Renal cortical epithelial cell (primary cell): Measurements from ENCODE around the gene SNX11. TPM values are rescaled to one million over a fixed set of nuclear protein-coding genes. Genes with fewer than 3 reads are reported as not detected.
"Not testable (repeated sequence)": the region's sequence is repeated elsewhere in the genome, so short reads cannot be mapped to it uniquely, and the experiment has no call there.

Source experiments
- DNase-seq: peaks from one replicate; pipeline ENCODE4 v3.0.0-alpha.2; 2011; ENCODE audit warnings: low read depth
- total RNA-seq: library from RNA; depleted of rRNA; stranded (reverse); fragments of >200 nt; gene quantifications from 2 replicates; pipeline ENCODE4 v1.2.3, GENCODE V29; 2014

SNX11 gene, protein sequence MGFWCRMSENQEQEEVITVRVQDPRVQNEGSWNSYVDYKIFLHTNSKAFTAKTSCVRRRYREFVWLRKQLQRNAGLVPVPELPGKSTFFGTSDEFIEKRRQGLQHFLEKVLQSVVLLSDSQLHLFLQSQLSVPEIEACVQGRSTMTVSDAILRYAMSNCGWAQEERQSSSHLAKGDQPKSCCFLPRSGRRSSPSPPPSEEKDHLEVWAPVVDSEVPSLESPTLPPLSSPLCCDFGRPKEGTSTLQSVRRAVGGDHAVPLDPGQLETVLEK
- total RNA-seq, result 16.1 and 25.0 TPM in 2 replicates

DNA sequence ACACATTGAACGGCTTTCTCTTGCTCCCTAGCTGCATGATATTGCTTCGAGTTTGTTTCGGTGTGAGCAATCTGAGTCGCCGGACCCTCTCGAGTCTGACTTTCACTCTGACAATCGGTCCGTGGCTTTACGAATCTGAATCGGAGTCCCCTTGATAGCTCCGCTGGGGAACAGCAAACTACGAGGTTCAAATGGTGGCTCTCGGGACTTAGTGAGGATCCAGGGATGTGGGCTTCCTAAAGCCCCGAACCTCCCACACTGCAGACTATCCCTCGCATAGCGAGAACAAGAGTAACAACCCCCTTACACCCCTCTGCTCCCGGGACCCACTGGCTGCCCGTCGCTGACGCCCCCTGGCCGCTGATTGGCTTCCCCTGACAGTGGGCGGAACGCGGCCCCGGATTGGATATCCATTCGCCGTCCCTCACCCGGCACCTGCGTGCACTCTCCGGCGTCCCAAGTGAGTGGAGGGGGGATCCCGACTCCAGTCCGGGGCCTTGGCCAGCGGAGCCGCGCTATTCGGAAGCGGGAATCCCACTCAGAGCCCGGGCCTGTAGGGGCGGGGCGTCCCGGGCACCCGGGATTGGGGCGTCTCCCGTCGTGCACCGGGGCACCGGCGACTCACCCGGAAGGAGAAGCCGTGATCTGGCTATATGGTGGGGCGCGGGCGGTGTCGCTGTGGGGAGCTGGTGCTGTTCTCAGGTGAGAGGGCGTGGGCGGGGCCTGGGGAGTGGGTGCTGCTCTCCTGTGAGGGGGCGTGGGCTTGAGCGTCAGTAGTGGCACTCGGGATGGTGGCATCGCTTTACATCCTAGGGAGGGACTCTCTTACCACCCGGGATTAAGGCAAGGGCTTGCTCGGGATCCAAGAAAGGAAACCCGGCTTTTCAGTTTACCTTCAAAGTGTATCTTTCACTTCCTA, at the start of gene SNX11:
Gene SNX11, plus strand, starts transcription at position 630 of the 919 bp plus-strand sequence. CDS start 4,278 bp downstream, outside the sequence.
- DNase-seq, result peak; percentile 70

DNA sequence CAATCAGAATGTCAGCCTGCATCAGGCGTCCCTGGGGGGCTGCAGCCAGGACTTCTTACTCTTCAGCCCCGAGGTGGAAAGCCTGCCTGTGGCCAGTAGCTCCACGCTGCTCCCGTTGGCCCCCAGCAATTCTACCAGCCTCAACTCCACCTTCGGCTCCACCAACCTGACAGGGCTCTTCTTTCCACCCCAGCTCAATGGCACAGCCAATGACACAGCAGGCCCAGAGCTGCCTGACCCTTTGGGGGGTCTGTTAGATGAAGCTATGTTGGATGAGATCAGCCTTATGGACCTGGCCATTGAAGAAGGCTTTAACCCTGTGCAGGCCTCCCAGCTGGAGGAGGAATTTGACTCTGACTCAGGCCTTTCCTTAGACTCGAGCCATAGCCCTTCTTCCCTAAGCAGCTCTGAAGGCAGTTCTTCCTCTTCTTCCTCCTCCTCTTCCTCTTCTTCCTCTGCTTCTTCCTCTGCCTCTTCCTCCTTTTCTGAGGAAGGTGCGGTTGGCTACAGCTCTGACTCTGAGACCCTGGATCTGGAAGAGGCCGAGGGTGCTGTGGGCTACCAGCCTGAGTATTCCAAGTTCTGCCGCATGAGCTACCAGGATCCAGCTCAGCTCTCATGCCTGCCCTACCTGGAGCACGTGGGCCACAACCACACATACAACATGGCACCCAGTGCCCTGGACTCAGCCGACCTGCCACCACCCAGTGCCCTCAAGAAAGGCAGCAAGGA, 49.0 kb upstream of the SNX11 start:
- no peak for DNase-seq

DNA sequence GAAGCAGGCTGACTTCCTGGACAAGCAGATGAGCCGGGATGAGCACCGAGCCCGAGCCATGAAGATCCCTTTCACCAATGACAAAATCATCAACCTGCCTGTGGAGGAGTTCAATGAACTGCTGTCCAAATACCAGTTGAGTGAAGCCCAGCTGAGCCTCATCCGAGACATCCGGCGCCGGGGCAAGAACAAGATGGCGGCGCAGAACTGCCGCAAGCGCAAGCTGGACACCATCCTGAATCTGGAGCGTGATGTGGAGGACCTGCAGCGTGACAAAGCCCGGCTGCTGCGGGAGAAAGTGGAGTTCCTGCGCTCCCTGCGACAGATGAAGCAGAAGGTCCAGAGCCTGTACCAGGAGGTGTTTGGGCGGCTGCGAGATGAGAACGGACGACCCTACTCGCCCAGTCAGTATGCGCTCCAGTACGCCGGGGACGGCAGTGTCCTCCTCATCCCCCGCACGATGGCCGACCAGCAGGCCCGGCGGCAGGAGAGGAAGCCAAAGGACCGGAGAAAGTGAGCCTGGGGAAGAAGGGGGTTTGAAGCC, 48.4 kb upstream of the SNX11 start:
- DNase-seq, result no peak

DNA sequence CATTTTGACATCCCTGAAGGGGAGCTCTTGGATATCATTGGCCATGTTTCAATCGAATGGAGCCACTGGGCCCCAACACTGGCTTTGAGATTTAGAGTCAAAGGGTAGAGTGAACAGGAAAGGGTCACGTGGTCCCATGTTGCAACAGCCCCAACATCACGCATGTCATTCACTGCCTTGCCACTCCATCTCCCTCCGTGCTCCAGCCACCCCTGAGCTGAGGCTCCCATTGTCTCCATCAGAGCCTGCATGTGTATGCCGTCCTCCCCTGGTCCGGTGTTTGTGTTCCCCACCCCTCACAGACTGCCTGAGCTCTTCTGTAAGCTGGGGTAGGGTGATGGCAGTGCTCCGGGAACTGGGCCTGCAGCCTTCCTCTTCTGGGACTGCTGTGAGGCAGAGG, 47.3 kb upstream of the SNX11 start:
- no peak for DNase-seq

DNA sequence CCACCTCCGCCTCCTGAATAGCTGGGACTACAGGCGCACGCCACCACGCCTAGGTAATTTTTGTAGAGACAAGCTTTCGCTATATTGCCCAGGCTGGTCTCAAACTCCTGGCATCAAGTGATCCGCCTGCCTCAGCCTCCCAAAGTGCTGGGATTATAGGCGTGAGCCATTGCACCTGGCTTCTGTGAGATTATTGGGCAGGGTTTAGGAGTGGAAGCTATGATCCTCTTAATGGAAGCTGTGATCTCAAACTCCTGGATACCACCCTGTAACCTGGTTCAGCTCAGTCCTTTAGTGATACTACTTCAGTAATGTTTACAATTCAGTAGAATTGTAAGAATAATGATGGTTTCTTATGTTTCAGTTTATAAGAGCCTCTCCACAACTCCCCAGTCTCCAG, 45.3 kb upstream of the SNX11 start:
- no peak for DNase-seq

DNA sequence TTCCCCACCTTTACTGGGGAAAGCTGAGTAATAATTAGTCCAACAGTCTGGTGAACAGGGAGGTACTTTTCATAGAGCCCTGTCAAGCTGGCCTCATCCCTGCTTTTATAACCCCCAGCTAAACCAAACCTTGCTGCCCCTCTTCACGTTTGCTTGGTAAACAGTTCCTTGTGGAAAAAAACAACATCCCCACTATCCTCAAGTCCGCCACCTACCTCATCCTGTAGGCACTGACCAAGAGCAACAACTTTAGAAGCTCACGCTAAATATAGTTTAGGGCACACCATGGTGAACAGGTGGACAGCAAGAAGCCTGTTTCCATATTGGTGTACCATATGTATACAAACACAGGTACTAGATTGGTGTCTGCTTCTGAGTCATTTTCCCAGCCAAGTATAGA, 42.9 kb upstream of the SNX11 start:
- DNase-seq, result no peak

DNA sequence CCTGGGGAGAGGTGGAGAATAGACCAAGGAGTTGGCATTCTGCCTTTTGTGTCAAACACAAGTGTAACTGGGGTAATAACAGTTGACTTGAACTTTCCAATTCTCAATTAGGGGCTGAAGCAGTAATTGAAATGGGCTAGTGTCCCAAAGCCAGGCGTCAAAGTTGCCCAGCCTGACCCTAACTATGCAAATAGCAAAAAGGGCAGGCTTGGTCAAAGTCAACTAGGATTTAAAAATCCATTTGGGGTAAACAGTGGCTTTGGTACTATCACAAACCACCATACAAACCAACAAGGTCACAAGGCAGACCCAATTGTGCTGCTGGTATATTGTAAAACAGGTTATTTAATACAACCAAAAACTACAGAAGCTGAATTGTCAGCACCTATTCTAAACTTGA, 41.4 kb upstream of the SNX11 start:
- no peak for DNase-seq

DNA sequence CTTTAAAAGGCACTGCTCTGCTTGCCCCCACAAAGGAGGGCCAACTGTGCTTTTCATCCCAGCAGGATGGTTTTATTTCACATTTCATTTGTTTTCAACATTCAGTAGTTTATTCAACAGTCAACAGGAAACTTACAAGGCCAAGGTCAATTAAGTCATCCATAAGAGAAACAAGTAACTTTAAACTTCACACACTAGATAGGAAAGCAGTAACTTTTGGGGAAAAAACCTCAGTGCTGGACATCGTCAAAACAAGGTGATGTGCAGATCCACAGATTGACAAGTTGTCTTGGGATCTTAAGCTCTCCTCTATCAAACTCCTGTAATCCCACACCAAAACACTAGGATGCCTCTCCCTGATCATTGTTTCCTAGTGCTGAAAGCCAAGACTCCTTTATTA, 40.9 kb upstream of the SNX11 start:
- no peak for DNase-seq

DNA sequence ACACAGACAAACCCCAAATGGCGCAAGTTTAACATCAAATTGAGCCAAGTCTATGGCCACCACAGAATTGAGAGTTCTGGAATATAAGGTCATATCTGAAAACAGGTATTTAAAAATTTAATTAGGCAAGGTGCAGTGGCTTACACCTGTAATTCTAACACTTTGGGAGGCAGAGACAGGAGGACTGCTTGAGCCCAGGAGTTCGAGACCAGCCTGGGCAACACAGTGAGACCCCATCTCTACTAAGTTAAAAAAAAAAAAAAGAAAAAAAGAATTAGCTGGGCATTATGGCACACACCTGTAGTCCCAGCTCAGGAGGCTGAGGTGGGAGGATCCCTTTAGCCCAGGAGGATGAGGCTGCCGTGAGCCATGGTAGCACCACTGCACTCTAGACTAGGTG, 40.3 kb upstream of the SNX11 start:
- no peak for DNase-seq

DNA sequence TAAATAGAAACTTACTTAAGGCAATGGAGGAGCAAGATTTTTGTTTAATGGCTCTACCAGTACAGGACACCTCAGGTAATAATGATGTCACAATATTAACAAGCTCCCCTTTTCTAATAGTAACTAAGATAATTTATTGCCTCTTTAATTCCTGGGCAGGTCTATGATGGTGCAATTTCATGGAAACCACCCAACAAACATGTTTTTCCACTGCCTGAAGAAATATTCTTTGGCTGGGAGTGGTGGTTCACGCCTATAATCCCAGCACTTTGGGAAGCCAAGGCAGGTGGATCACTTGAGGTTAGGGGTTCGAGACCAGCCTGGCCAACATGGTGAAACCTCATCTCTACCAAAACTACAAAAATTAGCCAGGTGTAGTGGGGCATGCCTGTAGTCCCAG, 39.8 kb upstream of the SNX11 start:
- DNase-seq, result not testable (repeated sequence)

DNA sequence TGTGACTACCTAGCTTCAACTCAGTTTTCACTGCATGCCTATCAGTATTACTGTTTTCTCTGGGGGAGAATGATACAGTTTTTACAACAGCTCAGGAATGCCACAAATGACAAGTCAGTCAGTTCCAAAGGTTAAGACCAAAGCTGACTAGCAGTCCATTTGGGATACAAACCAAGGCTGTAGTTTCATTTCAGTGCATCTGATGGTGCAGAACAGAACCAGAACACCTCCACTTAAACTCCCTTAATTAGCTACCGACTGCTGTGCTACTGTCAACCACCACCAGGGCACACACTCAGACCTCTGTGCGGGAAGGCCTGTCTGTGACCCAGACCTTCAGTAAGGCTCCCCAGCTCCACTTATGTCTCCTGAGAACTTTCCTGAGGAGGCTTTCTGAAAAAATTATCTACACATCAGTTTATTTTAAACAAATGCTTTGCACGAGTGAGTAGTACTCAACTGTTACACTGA, 39.0 kb upstream of the SNX11 start:
- peak; percentile 63 for DNase-seq

DNA sequence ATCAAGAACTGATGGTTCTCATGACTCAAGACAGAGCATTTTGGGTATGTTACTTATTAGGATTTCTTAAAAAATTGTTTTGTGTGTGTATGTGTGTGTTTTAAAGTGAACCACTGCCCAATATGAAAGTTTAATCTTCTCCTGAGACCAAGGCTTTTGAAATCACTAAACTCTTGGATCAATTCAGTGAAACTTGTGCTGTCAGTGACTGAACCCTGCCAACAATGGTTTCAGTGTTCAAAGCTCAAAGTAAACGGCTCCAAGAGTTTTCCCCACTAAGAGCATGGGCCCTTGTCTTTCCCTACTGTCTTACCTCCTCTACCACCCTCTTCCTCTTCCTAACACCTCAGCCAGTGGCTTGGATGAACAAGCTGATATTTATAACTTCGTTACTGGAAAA, 37.4 kb upstream of the SNX11 start:
- DNase-seq, result no peak

DNA sequence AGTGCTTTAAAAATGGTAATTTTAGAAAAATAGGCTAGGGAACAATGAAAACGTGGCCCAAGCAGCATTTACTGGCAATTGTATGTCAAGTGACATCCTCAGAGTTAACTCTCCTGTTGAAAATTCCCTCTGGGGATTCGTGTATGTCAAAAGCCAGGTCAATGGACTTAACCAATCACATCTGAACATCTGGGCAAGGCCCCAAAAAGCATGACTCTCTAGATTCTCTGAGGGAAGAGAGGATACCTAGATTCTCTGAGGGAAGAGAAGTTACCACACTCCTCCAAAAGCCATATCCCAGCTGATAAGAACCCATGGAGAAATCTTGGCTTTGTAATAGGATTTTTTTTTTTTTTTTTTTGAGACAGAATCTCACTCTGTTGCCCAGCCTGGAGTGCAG, 35.9 kb upstream of the SNX11 start:
- no peak for DNase-seq

DNA sequence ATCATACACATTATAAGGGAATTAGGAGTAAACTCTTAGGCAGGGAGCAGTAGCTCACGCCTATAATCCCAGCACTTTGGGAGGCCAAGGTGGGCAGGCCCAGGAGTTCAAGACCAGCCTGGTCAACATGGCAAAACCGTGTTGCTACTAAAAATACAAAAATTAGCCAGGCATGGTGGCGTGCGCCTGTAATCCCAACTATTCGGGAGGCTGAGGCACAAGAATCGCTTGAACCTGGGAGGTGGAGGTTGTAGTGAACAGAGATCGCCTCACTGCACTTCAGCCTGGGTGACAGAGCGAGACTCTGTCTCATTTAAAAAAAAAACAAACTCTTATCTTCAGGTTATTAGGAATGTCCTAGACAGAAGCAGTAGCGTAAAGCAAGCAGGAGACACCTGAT, 34.8 kb upstream of the SNX11 start:
- DNase-seq, result not testable (repeated sequence)

DNA sequence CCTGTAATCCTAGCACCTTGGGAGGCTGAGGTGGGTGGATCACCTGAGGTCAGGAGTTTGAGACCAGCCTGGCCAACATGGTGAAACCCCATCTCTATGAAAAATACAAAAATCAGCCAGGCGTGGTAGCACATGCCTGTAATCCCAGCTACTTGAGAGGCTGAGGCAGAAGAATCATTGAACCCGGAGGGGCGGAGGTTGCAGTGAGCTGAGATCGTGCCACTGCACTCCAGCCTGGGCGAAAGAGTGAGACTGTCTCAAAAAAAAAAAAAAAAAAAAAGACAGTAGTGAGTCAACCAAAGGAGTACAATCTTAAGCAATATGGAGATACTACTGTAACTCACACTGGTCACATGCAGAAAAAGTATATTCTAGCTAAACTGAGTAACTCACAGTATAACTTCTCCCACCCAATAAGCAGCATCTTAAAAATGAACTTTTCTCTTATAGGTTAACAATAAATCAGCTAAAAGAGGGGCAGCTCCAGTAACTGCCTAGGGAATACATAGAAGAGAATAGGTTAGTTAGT, 33.9 kb upstream of the SNX11 start:
- not testable (repeated sequence) for DNase-seq

DNA sequence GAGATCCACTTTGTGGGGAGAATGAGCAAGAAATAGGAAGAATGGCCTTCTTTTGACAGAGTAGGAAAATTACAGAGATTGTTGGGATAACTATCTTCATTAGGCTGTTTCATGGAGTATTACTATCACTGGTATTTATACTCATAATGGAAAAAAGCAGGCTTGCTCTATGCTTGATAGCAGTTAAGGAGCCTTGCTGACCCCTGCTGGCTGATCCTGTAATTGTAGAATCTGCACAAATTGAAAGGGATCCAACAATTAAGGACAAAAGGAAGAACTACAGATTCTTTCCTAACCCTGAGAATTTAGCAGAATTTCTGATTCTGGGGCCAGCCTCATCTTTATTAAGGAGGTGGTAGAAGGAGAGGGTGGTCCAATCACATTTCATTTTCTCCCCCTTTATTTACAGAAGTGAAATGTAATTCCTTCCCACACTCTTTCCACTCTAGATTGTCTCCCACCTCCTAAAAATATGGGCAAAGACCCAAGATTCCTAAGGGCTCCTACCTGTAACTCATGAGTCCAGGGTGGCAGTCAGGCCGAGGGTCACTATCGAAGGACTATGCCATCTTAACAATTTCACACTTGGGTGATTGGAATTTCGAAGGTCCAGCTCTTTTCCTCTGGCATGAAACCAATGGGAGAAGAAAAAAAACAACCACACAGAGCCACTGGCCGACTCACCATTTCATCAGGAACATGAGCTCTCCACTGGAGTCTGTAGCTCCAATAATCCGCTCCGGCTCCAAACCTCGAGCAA, 33.1 kb upstream of the SNX11 start:
- DNase-seq, result peak; percentile 95

DNA sequence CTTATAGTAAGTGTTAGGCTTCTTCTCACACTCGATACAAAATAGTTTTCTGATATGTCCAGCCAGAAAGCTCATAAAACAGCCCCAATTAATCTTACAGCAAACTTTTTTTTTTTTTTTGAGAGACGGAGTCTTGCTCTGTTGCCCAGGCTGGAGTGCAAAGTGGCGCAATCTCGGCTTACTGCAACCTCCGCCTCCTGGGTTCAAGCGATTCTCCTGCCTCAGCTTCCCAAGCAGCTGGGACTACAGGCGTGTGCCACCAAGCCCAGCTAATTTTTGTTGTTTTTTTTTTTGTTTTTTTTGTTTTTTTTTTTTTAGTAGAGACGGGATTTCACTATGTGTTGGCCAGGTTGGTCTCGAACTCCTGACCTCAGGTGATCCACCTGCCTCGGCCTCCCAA, 30.4 kb upstream of the SNX11 start:
- DNase-seq, result not testable (repeated sequence)

DNA sequence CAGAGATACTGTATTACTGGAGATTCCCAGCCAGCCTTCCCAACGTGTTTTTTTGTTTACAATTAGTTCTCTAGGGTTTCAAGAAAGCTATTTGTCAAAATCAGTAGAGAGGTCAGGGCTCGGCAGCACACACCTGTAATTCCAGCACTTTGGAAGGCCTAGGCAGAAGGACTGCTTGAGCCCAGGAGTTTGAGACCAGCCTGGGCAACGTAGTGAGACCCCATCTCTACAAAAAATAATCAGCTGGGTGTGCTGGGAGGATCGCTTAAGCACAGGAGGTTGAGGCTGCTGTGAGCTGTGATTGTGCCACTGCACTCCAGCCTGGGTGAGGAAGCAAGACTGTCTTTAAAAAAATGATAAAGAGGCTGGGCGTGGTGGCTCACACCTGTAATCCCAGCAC, 25.7 kb upstream of the SNX11 start:
- DNase-seq, result no peak

DNA sequence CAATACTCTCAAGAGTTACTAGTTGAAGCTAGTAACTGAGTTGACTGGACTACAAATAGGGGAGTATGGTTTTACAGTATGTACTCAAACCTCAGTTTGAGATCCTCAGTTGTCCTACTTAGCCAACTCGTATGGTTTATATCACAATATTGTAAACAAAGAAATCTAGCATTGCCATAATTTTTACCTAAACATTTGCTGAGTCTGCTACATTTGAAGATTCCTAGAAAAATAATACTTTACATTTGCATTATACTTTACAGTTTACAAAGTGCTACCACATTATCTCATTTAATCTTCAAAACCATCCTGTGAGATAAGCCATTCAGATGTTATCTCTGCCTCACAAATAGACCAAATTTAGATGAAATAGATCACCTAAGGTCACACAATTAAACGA, 22.6 kb upstream of the SNX11 start:
- no peak for DNase-seq

DNA sequence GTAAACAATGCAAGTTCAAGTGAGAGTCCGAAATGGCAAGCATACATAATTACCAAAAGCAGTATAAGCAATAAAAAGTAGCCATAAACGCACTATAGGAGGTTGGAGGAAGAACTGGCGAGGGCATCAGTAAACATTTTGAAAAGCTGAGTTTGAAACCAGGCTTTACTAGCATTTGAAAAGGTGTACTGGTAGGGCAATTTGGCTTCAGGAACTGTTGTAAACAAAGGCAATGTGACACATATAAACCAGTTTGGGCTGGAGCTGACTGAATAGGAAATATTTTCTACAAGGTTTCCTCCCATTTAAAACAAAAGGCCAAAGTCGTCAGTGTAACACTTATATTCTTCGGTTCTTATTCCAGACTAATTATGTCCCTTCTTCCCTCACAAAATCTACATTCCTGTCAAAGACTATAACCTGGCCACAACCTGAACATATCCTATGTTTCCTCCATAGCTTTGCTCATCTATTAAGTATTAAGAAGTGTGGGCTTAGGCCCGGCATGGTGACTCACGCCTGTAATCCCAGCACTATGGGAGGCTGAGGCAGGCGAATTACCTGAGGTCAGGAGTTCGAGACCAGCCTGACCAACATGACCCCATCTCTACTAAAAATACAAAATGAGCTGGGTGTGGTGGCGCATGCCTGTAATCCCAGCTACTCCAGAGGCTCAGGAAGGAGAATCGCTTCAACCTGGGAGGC, 14.1 kb upstream of the SNX11 start:
- peak; percentile 71 for DNase-seq
